ENCODE results near the gene C1orf21.

DNA sequence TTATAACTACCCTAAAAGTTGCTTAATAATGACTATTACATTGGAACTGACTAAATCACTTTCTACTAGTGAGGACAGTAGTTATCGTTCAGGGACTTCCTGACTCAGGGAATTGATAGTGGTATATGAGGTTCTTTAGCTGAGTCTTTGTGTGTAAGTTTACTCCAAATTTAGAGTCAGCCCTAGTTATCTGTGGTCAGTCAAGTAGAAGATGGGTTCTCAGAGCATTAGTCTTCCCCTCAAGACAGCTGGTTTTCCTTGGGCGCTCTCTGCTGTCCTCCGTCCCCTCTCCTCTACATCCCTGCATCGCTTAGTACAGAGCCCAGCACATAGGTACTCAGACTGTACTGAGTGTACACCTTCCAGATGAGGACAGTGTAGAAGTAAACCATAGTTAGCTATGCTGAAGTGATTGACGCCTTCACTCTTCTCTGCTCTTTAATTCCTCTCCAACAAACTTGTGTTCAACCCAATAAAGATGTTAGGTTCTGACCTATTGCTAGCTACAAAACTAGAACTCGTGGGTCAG is 116.5 kb downstream of the C1orf21 start:
- TF ChIP-seq, protein P1, sequence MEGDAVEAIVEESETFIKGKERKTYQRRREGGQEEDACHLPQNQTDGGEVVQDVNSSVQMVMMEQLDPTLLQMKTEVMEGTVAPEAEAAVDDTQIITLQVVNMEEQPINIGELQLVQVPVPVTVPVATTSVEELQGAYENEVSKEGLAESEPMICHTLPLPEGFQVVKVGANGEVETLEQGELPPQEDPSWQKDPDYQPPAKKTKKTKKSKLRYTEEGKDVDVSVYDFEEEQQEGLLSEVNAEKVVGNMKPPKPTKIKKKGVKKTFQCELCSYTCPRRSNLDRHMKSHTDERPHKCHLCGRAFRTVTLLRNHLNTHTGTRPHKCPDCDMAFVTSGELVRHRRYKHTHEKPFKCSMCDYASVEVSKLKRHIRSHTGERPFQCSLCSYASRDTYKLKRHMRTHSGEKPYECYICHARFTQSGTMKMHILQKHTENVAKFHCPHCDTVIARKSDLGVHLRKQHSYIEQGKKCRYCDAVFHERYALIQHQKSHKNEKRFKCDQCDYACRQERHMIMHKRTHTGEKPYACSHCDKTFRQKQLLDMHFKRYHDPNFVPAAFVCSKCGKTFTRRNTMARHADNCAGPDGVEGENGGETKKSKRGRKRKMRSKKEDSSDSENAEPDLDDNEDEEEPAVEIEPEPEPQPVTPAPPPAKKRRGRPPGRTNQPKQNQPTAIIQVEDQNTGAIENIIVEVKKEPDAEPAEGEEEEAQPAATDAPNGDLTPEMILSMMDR (IDR thresholded peaks at IDR 0.05; ENCODE audit: low read depth, low read length, poor library complexity, severe bottlenecking) = no peak
- no peak for TF ChIP-seq EZH2phosphoT487 (IDR thresholded peaks at IDR 0.05; ENCODE audit: borderline replicate concordance, low read length)

Data from DOHH2 (cell line).